ENCODE data around the gene MPO. TPM values are rescaled to one million over a fixed set of nuclear protein-coding genes. Genes with fewer than 3 reads are reported as not detected.
A peak's percentile ranks its signal among the peaks of the same experiment; 100 is the strongest.

Gene MPO
- total and polyA plus RNA-seq, 9 of the 15 experiments (the other 6 are each of a cell fraction or from before 2014, with no cell fraction given) = 0.04 to 0.47 (median 0.39) TPM; not detected in 6

- TF ChIP-seq, protein P1, sequence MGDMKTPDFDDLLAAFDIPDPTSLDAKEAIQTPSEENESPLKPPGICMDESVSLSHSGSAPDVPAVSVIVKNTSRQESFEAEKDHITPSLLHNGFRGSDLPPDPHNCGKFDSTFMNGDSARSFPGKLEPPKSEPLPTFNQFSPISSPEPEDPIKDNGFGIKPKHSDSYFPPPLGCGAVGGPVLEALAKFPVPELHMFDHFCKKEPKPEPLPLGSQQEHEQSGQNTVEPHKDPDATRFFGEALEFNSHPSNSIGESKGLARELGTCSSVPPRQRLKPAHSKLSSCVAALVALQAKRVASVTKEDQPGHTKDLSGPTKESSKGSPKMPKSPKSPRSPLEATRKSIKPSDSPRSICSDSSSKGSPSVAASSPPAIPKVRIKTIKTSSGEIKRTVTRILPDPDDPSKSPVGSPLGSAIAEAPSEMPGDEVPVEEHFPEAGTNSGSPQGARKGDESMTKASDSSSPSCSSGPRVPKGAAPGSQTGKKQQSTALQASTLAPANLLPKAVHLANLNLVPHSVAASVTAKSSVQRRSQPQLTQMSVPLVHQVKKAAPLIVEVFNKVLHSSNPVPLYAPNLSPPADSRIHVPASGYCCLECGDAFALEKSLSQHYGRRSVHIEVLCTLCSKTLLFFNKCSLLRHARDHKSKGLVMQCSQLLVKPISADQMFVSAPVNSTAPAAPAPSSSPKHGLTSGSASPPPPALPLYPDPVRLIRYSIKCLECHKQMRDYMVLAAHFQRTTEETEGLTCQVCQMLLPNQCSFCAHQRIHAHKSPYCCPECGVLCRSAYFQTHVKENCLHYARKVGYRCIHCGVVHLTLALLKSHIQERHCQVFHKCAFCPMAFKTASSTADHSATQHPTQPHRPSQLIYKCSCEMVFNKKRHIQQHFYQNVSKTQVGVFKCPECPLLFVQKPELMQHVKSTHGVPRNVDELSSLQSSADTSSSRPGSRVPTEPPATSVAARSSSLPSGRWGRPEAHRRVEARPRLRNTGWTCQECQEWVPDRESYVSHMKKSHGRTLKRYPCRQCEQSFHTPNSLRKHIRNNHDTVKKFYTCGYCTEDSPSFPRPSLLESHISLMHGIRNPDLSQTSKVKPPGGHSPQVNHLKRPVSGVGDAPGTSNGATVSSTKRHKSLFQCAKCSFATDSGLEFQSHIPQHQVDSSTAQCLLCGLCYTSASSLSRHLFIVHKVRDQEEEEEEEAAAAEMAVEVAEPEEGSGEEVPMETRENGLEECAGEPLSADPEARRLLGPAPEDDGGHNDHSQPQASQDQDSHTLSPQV (IDR thresholded peaks at IDR 0.05) = peak; percentile 84
- TF ChIP-seq CTBP1 (IDR thresholded peaks at IDR 0.05; ENCODE audit: borderline replicate concordance) = peak; percentile 26; the same call in 1 of the 2 replicates
- TF ChIP-seq NRF1 (conservative IDR thresholded peaks at IDR 0.05 in 1 of 2, IDR thresholded peaks at IDR 0.05 in 1 of 2) = no peak
- TF ChIP-seq, protein P2, sequence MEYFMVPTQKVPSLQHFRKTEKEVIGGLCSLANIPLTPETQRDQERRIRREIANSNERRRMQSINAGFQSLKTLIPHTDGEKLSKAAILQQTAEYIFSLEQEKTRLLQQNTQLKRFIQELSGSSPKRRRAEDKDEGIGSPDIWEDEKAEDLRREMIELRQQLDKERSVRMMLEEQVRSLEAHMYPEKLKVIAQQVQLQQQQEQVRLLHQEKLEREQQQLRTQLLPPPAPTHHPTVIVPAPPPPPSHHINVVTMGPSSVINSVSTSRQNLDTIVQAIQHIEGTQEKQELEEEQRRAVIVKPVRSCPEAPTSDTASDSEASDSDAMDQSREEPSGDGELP (CRISPR knock-in tag; IDR thresholded peaks at IDR 0.05; ENCODE audit: borderline replicate concordance) = peak; percentile 85
- TF ChIP-seq, protein P3, sequence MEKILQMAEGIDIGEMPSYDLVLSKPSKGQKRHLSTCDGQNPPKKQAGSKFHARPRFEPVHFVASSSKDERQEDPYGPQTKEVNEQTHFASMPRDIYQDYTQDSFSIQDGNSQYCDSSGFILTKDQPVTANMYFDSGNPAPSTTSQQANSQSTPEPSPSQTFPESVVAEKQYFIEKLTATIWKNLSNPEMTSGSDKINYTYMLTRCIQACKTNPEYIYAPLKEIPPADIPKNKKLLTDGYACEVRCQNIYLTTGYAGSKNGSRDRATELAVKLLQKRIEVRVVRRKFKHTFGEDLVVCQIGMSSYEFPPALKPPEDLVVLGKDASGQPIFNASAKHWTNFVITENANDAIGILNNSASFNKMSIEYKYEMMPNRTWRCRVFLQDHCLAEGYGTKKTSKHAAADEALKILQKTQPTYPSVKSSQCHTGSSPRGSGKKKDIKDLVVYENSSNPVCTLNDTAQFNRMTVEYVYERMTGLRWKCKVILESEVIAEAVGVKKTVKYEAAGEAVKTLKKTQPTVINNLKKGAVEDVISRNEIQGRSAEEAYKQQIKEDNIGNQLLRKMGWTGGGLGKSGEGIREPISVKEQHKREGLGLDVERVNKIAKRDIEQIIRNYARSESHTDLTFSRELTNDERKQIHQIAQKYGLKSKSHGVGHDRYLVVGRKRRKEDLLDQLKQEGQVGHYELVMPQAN (IDR thresholded peaks at IDR 0.05; ENCODE audit: borderline replicate concordance) = no peak
- peak; percentile 88; the same call in 1 of the 2 replicates for TF ChIP-seq ZNF282 (CRISPR knock-in tag; IDR thresholded peaks at IDR 0.05)
- TF ChIP-seq TAF15 (IDR thresholded peaks at IDR 0.05; ENCODE audit: low read depth, low read length) = no peak
- TF ChIP-seq CBX2 (IDR thresholded peaks at IDR 0.05; ENCODE audit: insufficient read depth, low read length, poor library complexity, severe bottlenecking) = no peak
- peak; percentile 52 for TF ChIP-seq SMAD4 (CRISPR knock-in tag; conservative IDR thresholded peaks at IDR 0.05)
- TF ChIP-seq RAD21 (CRISPR knock-in tag; conservative IDR thresholded peaks at IDR 0.05 in 1 of 2, IDR thresholded peaks at IDR 0.05 in 1 of 2) = peak; percentile 49 to 63
- TF ChIP-seq TRIM28 (IDR thresholded peaks at IDR 0.05) = no peak
- no peak for TF ChIP-seq FOS (IDR thresholded peaks at IDR 0.05; ENCODE audit: extremely low read depth, insufficient read length)
- no peak for TF ChIP-seq C11orf30 (IDR thresholded peaks at IDR 0.05; ENCODE audit: low read depth)
- TF ChIP-seq, protein P4, sequence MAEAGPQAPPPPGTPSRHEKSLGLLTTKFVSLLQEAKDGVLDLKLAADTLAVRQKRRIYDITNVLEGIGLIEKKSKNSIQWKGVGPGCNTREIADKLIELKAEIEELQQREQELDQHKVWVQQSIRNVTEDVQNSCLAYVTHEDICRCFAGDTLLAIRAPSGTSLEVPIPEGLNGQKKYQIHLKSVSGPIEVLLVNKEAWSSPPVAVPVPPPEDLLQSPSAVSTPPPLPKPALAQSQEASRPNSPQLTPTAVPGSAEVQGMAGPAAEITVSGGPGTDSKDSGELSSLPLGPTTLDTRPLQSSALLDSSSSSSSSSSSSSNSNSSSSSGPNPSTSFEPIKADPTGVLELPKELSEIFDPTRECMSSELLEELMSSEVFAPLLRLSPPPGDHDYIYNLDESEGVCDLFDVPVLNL (CRISPR knock-in tag; IDR thresholded peaks at IDR 0.05; ENCODE audit: low read depth) = peak; percentile 44; the same call in 1 of the 2 replicates
- no peak for TF ChIP-seq IRF9 (tag; IDR thresholded peaks at IDR 0.05)
- TF ChIP-seq RHOXF2B (CRISPR knock-in tag; conservative IDR thresholded peaks at IDR 0.05) = no peak
- no peak for TF ChIP-seq TARDBP (IDR thresholded peaks at IDR 0.05)
Observed at GRCh38 chr17:58249270-58250133, 31.2 kb downstream of the MPO start (continued).
